GM19035 (cell line): ENCODE data around the gene SMYD3.

ENCODE experiments used
- ATAC-seq: cut with Tn5 transposase; IDR thresholded peaks from one replicate; pipeline ENCODE4 v1.9.1; 2021; ENCODE audit not compliant: unreplicated experiment

The SMYD3 gene

GRCh38 chr1:246221485-246222255 lies 285.4 kb downstream of the SMYD3 start:
- no peak for ATAC-seq

- no peak for ATAC-seq
Observed at GRCh38 chr1:246220495-246221065, 286.5 kb downstream of the SMYD3 start.

- no peak for ATAC-seq
Observed at GRCh38 chr1:246219508-246220030, 287.5 kb downstream of the SMYD3 start.

- no peak for ATAC-seq
Observed at GRCh38 chr1:246218686-246219085, 288.4 kb downstream of the SMYD3 start.

- no peak for ATAC-seq
Observed at GRCh38 chr1:246216906-246217305, 290.2 kb downstream of the SMYD3 start.

- ATAC-seq, result no peak
Observed at GRCh38 chr1:246215510-246215903, 291.6 kb downstream of the SMYD3 start.

GRCh38 chr1:246214708-246215509 lies 292.2 kb downstream of the SMYD3 start:
- no peak for ATAC-seq

GRCh38 chr1:246213947-246214346 lies 293.1 kb downstream of the SMYD3 start:
- ATAC-seq, result no peak

GRCh38 chr1:246213502-246213901 lies 293.6 kb downstream of the SMYD3 start:
- no peak for ATAC-seq

GRCh38 chr1:246213036-246213435 lies 294.0 kb downstream of the SMYD3 start:
- ATAC-seq, result no peak

- no peak for ATAC-seq
Observed at GRCh38 chr1:246212013-246212412, 295.1 kb downstream of the SMYD3 start.

- ATAC-seq, result no peak
Observed at GRCh38 chr1:246210756-246211155, 296.3 kb downstream of the SMYD3 start.

- ATAC-seq, result no peak
Observed at GRCh38 chr1:246208105-246208504, 299.0 kb downstream of the SMYD3 start.

GRCh38 chr1:246203180-246203579 lies 303.9 kb downstream of the SMYD3 start:
- no peak for ATAC-seq

GRCh38 chr1:246200738-246201137 lies 306.3 kb downstream of the SMYD3 start:
- ATAC-seq, result no peak

- no peak for ATAC-seq
Observed at GRCh38 chr1:246200225-246200624, 306.9 kb downstream of the SMYD3 start.

- no peak for ATAC-seq
Observed at GRCh38 chr1:246199086-246199645, 307.9 kb downstream of the SMYD3 start.

- ATAC-seq, result no peak
Observed at GRCh38 chr1:246198115-246198816, 308.8 kb downstream of the SMYD3 start.

GRCh38 chr1:246197076-246197475 lies 310.0 kb downstream of the SMYD3 start:
- ATAC-seq, result no peak

GRCh38 chr1:246195296-246195695 lies 311.8 kb downstream of the SMYD3 start:
- ATAC-seq, result no peak

GRCh38 chr1:246193537-246193936 lies 313.5 kb downstream of the SMYD3 start:
- no peak for ATAC-seq
